A549 (cell line): ENCODE data around the gene MRPL23. TPM values are rescaled to one million over a fixed set of nuclear protein-coding genes. Genes with fewer than 3 reads are reported as not detected.

Source experiments
- ATAC-seq, 2 experiments: fragments of 200-7000 bp in 1 of 2; fragments of >200 bp in 1 of 2; cut with Nextera tagmentation in 1 of 2; cut with Tn5 transposase in 1 of 2; 3 replicates each; pipeline versions ENCODE4 v1.8.0 to v1.9.1; 2018 to 2020; ENCODE audit warnings: mild to moderate bottlenecking in 1 of 2, moderate library complexity in 1 of 2
- CTCF ChIA-PET: fragments of 300-600 bp; sonication (Branson Sonifier 250); formaldehyde crosslinking; extraction: SDS; loops from one replicate; lab custom pipeline; 2021; ENCODE audit warnings: antibody characterized with exemption, inconsistent platforms; lab: Yijun Ruan, JAX
- POLR2A ChIA-PET: fragments of 350-600 bp; formaldehyde crosslinking; extraction: SDS; loops from one replicate; lab custom pipeline; 2021; ENCODE audit warnings: antibody characterized with exemption, inconsistent platforms; lab: Yijun Ruan, JAX
- DNase-seq, 2 experiments: peaks; one replicate each; pipeline versions ENCODE4 v3.0.0 to v3.0.0-alpha.2; 2011 to 2016; ENCODE audit warnings: low read depth in 1 of 2, low spot score in 1 of 2
- FAIRE-seq: peaks from 2 replicates; lab custom pipeline; 2011; peaks lifted over from hg19 to GRCh38; lab: Jason Lieb, UNC
- H3K27ac ChIP-seq, 2 experiments: fragments of >200 bp; sonication (Bioruptor Twin); formaldehyde crosslinking; 3 replicates each; pipeline ENCODE4 v1.5.1; 2016 to 2017
- H3K4me1 ChIP-seq: fragments of >200 bp; sonication (Bioruptor Twin); formaldehyde crosslinking; 3 replicates; pipeline ENCODE4 v1.6.1; 2016
- H3K4me2 ChIP-seq: fragments of >200 bp; sonication (Bioruptor Twin); formaldehyde crosslinking; 3 replicates; pipeline ENCODE4 v1.6.1; 2016
- H3K4me3 ChIP-seq: fragments of >200 bp; sonication (Bioruptor Twin); formaldehyde crosslinking; 3 replicates; pipeline ENCODE4 v1.5.1; 2016
- H3K9me3 ChIP-seq: fragments of >200 bp; sonication (Bioruptor Twin); formaldehyde crosslinking; 3 replicates; pipeline ENCODE4 v1.6.1; 2016
- BHLHE40 ChIP-seq: IDR thresholded peaks from 2 replicates; pipeline ENCODE4 v1.6.1; 2012; ENCODE audit warnings: low read depth, low read length, inconsistent platforms
- CEBPB ChIP-seq, 2 experiments: fragments of >200 bp in 1 of 2; sonication (Bioruptor Twin) in 1 of 2; formaldehyde crosslinking in 1 of 2; IDR thresholded peaks; 2 replicates each; pipeline ENCODE4 v1.6.1; 2012 to 2016
- CHD4 ChIP-seq: fragments of 200-600 bp; sonication (generic); IDR thresholded peaks from 2 replicates; pipeline ENCODE4 v1.6.1; 2016; ENCODE audit warnings: antibody characterized with exemption, mild to moderate bottlenecking, borderline replicate concordance
- EHF ChIP-seq: fragments of 250-450 bp; sonication (Bioruptor Pico); IDR thresholded peaks from 2 replicates; pipeline ENCODE4 v1.5.0; 2020; ENCODE audit warnings: mild to moderate bottlenecking
- ESRRA ChIP-seq: fragments of 150-350 bp; IDR thresholded peaks from 2 replicates; pipeline ENCODE4 v1.6.1; 2014; ENCODE audit warnings: mild to moderate bottlenecking, low read length, borderline replicate concordance
- HOXB13 ChIP-seq: fragments of 250-450 bp; sonication (Bioruptor Pico); IDR thresholded peaks from 2 replicates; pipeline ENCODE4 v1.5.0; 2020; ENCODE audit warnings: low read depth, mild to moderate bottlenecking, moderate library complexity
- HOXB5 ChIP-seq: fragments of 250-450 bp; sonication (Bioruptor Pico); IDR thresholded peaks from 2 replicates; pipeline ENCODE4 v1.5.0; 2020; ENCODE audit warnings: mild to moderate bottlenecking, moderate library complexity
- JUN ChIP-seq, 2 experiments: fragments of >200 bp; sonication (Bioruptor Twin); formaldehyde crosslinking; IDR thresholded peaks; 2 replicates in 1 of 2; 3 replicates in 1 of 2; pipeline ENCODE4 v1.6.1; 2016 to 2017
- JUNB ChIP-seq: fragments of >200 bp; sonication (Bioruptor Twin); formaldehyde crosslinking; IDR thresholded peaks from 2 replicates; pipeline ENCODE4 v1.6.1; 2016
- KDM1A ChIP-seq: fragments of 200-600 bp; sonication (generic); IDR thresholded peaks from 2 replicates; pipeline ENCODE4 v1.6.1; 2016; ENCODE audit warnings: low read depth, mild to moderate bottlenecking
- KDM5A ChIP-seq: fragments of 200-600 bp; sonication (generic); IDR thresholded peaks from 2 replicates; pipeline ENCODE4 v1.6.1; 2016; ENCODE audit warnings: antibody characterized with exemption, mild to moderate bottlenecking
- PHF8 ChIP-seq: fragments of 200-600 bp; sonication (generic); IDR thresholded peaks from 2 replicates; pipeline ENCODE4 v1.6.1; 2016; ENCODE audit warnings: low read depth, mild to moderate bottlenecking, antibody characterized with exemption, moderate library complexity, borderline replicate concordance
- RAD21 ChIP-seq, 2 experiments: fragments of >200 bp in 1 of 2; sonication (Bioruptor Twin) in 1 of 2; formaldehyde crosslinking in 1 of 2; IDR thresholded peaks in 1 of 2; conservative IDR thresholded peaks in 1 of 2; 2 replicates in 1 of 2; 3 replicates in 1 of 2; pipeline ENCODE4 v1.6.1; 2012 to 2018; ENCODE audit warnings: inconsistent platforms in 1 of 2
- RNF2 ChIP-seq: fragments of 200-600 bp; sonication (generic); IDR thresholded peaks from 2 replicates; pipeline ENCODE4 v1.6.1; 2016; ENCODE audit warnings: low read depth, mild to moderate bottlenecking, antibody characterized with exemption, moderate library complexity, borderline replicate concordance
- SREBF2 ChIP-seq: fragments of 450-650 bp; IDR thresholded peaks from 2 replicates; pipeline ENCODE4 v1.6.1; 2014; ENCODE audit warnings: mild to moderate bottlenecking, moderate library complexity
- USF2 ChIP-seq: fragments of 450-650 bp; IDR thresholded peaks from 2 replicates; pipeline ENCODE4 v1.6.1; 2014; ENCODE audit warnings: antibody characterized with exemption
- ZC3H11A ChIP-seq: fragments of 450-650 bp; IDR thresholded peaks from 2 replicates; pipeline ENCODE4 v1.6.1; 2014; ENCODE audit warnings: antibody characterized with exemption, mild to moderate bottlenecking
- ZNF302 ChIP-seq: fragments of 250-450 bp; sonication (Bioruptor Pico); IDR thresholded peaks from 2 replicates; pipeline ENCODE4 v1.9.0; 2021; ENCODE audit warnings: inconsistent platforms, mild to moderate bottlenecking, moderate library complexity
- WGBS: methylation state at CpG from one replicate; pipeline ENCODE4 v1.1.6; 2017; ENCODE audit errors: missing lambda C conversion rate; 5-methylcytosine and 5-hydroxymethylcytosine counted together
- polyA plus RNA-seq, 4 experiments: library from polyadenylated mRNA; depleted of rRNA in 3 of 4; stranded (reverse); fragments of >200 nt; fragmentation: RNase III in 1 of 4; extraction: RNeasy Plus Mini Kit Qiagen cat#74134 plus additional on column Dnase treatment in 1 of 4; gene quantifications; 2 replicates in 3 of 4; 3 replicates in 1 of 4; pipeline ENCODE4 v1.2.3, GENCODE V29; 2011 to 2017
- TF ChIP-seq, protein P1 (sequence below): fragments of >200 bp; sonication (Bioruptor Twin); formaldehyde crosslinking; IDR thresholded peaks from 3 replicates; pipeline ENCODE4 v1.6.1; 2016
- TF ChIP-seq, protein P2 (sequence below): IDR thresholded peaks from 2 replicates; pipeline ENCODE4 v1.6.1; 2012

Gene MRPL23
- polyA plus RNA-seq, 2 of the 4 experiments (the other 2 are of a cell fraction) = 77.7 to 160 TPM

GRCh38 chr11:1926156-1927025 lies 20.7 kb upstream of the MRPL23 start:
- DNase-seq (no peak), ATAC-seq (no peak), FAIRE-seq (no peak)
- Histone ChIP-seq H3K27ac (no peak overlapping the region), H3K4me1 (no peaks in the 10 kb centered on the region), H3K4me2 (no peak overlapping the region), H3K4me3 (no peak overlapping the region), H3K9me3 (no peaks in the 10 kb centered on the region)
- ChIA-PET POLR2A (no interaction called here), CTCF (interaction anchor here (1.0 to 1.1 kb wide), 3 partner anchors 10 to 274 kb away, joined by 3 read pairs; no protein-coding TSS in a partner anchor)
- WGBS = 83% methylated on average over 40 of the region's 41 CpGs
- TF ChIP-seq USF2 = no peak
- TF ChIP-seq CEBPB (IDR thresholded peaks at IDR 0.05) = no peak
- no peak for TF ChIP-seq PHF8
- TF ChIP-seq ESRRA = no peak
- no peak for TF ChIP-seq JUNB
- TF ChIP-seq KDM1A = no peak
- no peak for TF ChIP-seq RAD21 (conservative IDR thresholded peaks at IDR 0.05 in 1 of 2, IDR thresholded peaks at IDR 0.05 in 1 of 2)
- TF ChIP-seq RNF2 = no peak
- TF ChIP-seq, protein P1, sequence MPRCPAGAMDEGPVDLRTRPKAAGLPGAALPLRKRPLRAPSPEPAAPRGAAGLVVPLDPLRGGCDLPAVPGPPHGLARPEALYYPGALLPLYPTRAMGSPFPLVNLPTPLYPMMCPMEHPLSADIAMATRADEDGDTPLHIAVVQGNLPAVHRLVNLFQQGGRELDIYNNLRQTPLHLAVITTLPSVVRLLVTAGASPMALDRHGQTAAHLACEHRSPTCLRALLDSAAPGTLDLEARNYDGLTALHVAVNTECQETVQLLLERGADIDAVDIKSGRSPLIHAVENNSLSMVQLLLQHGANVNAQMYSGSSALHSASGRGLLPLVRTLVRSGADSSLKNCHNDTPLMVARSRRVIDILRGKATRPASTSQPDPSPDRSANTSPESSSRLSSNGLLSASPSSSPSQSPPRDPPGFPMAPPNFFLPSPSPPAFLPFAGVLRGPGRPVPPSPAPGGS = no peak
- no peak for TF ChIP-seq CHD4
- no peak for TF ChIP-seq SREBF2
- TF ChIP-seq HOXB13 = no peak
- no peak for TF ChIP-seq ZC3H11A
- TF ChIP-seq ZNF302 (CRISPR knock-in tag) = no peak
- TF ChIP-seq KDM5A = no peak
- no peak for TF ChIP-seq JUN (IDR thresholded peaks at IDR 0.05)

DNA sequence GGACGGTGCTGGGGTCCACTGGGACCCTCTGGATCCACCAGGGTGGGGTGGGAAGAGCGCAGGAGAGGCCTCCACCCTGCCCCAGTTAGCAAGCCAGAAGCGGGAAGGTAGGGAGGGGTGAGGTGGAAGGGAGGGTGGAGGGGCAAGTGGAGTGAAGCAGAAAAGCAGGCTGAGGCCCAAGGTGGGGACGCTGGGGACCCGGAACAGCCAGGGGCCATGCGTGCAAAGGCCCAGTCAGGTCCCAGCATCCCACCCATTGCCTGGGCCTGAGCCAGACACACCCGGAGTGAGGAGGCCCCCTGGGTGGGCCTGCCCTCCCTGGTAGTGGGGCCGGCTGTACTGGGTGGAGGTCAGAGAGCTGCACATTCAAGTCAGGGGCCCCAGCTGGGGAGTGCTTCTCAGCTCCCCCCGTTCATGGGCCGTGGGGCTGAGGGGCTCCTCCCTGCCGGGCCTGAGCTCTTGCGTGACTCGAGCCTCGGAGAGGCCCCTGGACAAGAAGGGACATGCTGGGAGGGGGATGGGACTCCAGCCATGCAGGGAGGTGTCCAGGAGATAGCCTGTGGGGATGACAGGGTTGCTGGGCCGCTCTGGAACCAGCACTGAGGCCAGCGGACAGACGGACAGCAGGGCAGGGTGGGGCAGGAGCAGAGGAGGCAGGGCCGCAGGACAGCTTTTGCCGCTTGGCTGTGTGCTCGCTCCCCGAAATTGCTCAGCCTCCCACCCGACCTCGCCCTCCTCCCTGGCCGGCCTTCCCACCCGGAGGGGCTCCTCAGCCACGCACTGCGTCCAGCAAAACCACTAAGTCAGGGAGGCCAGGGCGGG lies 19.9 kb upstream of the MRPL23 start:
- H3K9me3 ChIP-seq = no peaks in the 10 kb centered on the region
- no peak overlapping the region for H3K4me3 ChIP-seq
- ATAC-seq = no peak
- no peak overlapping the region for H3K27ac ChIP-seq
- DNase-seq = no peak
- WGBS = 76% methylated on average over 23 of the region's 28 CpGs
- H3K4me2 ChIP-seq = no peak overlapping the region
- ChIA-PET POLR2A (no interaction called here), CTCF (interaction anchor here (1.0 kb wide), 1 partner anchor 274 kb away, joined by 3 read pairs; no protein-coding TSS in a partner anchor)
- no peak for TF ChIP-seq BHLHE40
- TF ChIP-seq ZC3H11A = no peak
- TF ChIP-seq, protein P2, sequence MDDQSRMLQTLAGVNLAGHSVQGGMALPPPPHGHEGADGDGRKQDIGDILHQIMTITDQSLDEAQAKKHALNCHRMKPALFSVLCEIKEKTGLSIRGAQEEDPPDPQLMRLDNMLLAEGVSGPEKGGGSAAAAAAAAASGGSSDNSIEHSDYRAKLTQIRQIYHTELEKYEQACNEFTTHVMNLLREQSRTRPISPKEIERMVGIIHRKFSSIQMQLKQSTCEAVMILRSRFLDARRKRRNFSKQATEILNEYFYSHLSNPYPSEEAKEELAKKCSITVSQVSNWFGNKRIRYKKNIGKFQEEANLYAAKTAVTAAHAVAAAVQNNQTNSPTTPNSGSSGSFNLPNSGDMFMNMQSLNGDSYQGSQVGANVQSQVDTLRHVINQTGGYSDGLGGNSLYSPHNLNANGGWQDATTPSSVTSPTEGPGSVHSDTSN = no peak
- no peak for TF ChIP-seq EHF (CRISPR knock-in tag)
- TF ChIP-seq HOXB5 (CRISPR knock-in tag) = no peak
- H3K4me1 ChIP-seq = no peaks in the 10 kb centered on the region
- FAIRE-seq = no peak
